Measurements from ENCODE around the gene XPNPEP2. TPM values are rescaled to one million over a fixed set of nuclear protein-coding genes. Genes with fewer than 3 reads are reported as not detected.

Gene XPNPEP2
- total and polyA plus RNA-seq, 3 donors from 2014 or later, result 0.08 to 1.4 (median 0.25) TPM

DNA sequence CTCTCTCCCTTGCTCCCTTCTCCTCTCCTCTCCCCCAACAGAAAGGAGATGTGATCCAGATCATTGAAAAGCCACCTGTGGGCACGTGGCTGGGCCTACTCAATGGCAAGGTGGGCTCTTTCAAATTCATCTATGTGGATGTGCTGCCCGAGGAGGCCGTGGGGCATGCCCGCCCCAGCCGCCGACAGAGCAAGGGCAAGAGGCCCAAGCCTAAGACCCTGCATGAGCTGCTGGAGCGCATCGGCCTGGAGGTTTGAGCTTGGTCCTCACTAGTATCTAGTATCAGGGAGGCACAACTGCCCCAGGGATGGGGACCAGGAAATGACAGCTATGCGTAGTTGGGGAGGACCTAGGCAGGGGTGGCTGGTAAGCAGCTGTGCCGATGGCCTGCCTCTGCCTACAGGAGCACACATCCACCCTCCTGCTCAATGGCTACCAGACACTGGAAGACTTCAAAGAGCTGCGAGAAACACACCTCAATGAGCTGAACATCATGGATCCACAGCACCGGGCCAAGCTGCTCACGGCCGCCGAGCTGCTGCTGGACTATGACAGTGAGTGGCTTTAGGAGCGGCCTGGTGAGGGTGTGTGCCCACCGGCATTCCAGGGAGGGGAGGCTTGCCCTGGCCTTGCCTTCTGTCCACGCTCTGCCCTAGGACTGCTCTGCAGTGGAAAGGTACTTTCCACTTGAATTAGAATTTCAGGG is 54.0 kb downstream of the XPNPEP2 start:
- no peak overlapping the region for H3K4me3 ChIP-seq
- no peaks in the 10 kb centered on the region for H3K36me3 ChIP-seq (ENCODE audit: low read depth, missing control alignments)
- DNase-seq, result no peak
- TF ChIP-seq POLR2A (IDR thresholded peaks at IDR 0.05), result no peak
- TF ChIP-seq, protein P1, sequence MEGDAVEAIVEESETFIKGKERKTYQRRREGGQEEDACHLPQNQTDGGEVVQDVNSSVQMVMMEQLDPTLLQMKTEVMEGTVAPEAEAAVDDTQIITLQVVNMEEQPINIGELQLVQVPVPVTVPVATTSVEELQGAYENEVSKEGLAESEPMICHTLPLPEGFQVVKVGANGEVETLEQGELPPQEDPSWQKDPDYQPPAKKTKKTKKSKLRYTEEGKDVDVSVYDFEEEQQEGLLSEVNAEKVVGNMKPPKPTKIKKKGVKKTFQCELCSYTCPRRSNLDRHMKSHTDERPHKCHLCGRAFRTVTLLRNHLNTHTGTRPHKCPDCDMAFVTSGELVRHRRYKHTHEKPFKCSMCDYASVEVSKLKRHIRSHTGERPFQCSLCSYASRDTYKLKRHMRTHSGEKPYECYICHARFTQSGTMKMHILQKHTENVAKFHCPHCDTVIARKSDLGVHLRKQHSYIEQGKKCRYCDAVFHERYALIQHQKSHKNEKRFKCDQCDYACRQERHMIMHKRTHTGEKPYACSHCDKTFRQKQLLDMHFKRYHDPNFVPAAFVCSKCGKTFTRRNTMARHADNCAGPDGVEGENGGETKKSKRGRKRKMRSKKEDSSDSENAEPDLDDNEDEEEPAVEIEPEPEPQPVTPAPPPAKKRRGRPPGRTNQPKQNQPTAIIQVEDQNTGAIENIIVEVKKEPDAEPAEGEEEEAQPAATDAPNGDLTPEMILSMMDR (IDR thresholded peaks at IDR 0.05), result no peak
- 80 to 96% methylated on average over 1 to 11 of the region's 18 CpGs for WGBS, 2 donors
- H3K9me3 ChIP-seq, result no peaks in the 10 kb centered on the region
- H3K27me3 ChIP-seq, result no peaks in the 10 kb centered on the region
- no peak overlapping the region for H3K27ac ChIP-seq
- no peaks in the 10 kb centered on the region for H3K4me1 ChIP-seq
- intact Hi-C loops (cut with DNase I; ENCODE audit: low total_unique reads), result no loop called here

DNA sequence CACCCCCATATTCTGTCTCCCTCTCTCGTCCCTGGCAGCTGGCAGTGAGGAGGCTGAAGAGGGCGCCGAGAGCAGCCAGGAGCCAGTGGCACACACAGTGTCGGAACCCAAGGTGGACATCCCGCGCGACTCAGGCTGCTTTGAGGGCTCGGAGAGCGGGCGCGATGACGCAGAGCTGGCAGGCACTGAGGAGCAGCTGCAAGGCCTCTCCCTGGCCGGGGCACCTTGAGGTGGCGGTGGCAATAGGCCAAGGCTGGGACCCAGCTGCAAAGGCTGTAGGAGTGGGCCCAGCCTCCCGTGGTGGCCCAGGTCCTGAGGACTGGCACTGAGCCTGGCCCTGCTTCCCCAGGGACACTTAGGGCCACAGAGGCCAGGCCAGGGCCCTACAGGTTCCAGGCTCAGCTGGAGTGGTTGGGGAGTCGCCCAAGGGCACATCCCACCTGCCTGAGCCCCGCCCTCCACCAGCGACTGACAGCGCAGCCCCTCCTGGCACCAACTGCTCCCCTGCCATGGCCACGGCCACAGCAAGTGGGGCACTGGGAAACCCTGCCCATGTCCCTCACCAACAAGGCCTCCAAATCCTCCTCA is 54.9 kb downstream of the XPNPEP2 start:
- no peak for DNase-seq
- Histone ChIP-seq H3K36me3 (ENCODE audit: low read depth, missing control alignments) (no peaks in the 10 kb centered on the region), H3K9me3 (no peaks in the 10 kb centered on the region), H3K4me1 (no peaks in the 10 kb centered on the region), H3K27me3 (no peaks in the 10 kb centered on the region), H3K4me3 (no peak overlapping the region), H3K27ac (no peak overlapping the region)
- intact Hi-C loops (cut with DNase I; ENCODE audit: low total_unique reads), result no loop called here
- WGBS, 2 donors, result 74 to 100% methylated on average over 1 to 8 of the region's 20 CpGs
- TF ChIP-seq POLR2A (IDR thresholded peaks at IDR 0.05), result no peak
- TF ChIP-seq, protein P1 (IDR thresholded peaks at IDR 0.05), result no peak

DNA sequence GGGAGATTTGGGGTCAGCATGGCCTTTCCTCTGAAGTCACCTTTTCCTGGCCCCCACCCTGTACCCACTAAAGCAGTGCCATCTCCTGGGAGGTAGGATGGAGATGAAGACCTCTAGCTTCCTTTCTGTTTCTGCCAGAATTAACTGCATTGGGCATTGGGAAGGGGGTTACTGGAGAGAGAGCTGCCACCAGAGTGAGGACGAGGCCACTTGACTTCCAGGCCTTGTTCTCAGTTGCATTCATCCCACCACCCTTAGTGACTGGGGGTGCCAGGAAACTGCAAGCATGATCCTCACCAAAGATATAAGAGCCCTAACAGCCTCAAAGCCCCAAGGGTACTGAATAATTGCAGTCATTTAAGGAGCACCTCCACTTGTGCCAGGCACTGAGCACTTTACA is 56.8 kb downstream of the XPNPEP2 start:
- Histone ChIP-seq H3K27ac (no peak overlapping the region), H3K4me3 (no peak overlapping the region), H3K27me3 (no peaks in the 10 kb centered on the region), H3K9me3 (no peaks in the 10 kb centered on the region), H3K4me1 (no peaks in the 10 kb centered on the region), H3K36me3 (ENCODE audit: low read depth, missing control alignments) (no peaks in the 10 kb centered on the region)
- intact Hi-C loops (cut with DNase I; ENCODE audit: low total_unique reads), result no loop called here
- WGBS, 2 donors, result 100% methylated on average over 1 of the region's 1 CpG; no CpG with 5 or more reads in 1 of the 2 donors
- TF ChIP-seq POLR2A (IDR thresholded peaks at IDR 0.05), result no peak
- TF ChIP-seq, protein P1 (IDR thresholded peaks at IDR 0.05), result no peak
- no peak for DNase-seq

DNA sequence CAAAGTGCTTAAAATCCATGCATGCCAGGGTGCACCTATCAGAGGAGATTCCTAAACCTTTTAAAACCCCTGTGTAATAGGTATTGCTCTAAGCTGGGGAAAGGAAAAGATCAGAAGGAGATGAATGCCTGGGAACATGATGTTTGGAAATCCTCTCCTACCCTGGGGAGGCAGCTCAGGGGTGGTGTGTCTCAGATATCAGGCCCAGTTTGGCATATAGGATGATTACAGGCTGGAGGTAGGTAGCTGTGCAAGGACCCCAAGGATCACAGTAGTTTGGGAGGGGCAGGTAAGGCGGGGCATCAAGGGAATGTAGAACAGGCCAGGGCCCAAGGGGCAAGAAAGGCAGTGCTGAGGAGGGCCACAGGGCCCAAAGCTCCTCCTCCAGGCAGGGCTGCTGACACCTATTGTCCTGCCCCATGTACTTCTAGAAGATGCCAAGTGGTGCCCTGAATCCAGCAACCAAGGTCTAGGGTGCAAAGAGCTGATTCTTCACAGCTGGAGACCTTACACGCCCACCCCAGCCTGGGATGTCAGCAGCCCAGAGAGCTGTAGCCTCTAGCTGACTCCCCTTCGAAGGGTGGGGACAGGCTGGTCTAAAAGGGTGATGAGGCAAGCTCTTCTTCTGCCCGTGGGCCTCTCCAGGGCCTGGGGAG is 58.6 kb downstream of the XPNPEP2 start:
- intact Hi-C loops (cut with DNase I; ENCODE audit: low total_unique reads), result no loop called here
- H3K27ac ChIP-seq, result no peak overlapping the region
- H3K9me3 ChIP-seq, result no peaks in the 10 kb centered on the region
- H3K36me3 ChIP-seq (ENCODE audit: low read depth, missing control alignments), result no peaks in the 10 kb centered on the region
- 93% methylated on average over 4 of the region's 4 CpGs; no CpG with 5 or more reads in 1 of the 2 donors for WGBS, 2 donors
- TF ChIP-seq, protein P1 (IDR thresholded peaks at IDR 0.05), result no peak
- TF ChIP-seq POLR2A (IDR thresholded peaks at IDR 0.05), result no peak
- H3K4me3 ChIP-seq, result no peak overlapping the region
- no peaks in the 10 kb centered on the region for H3K4me1 ChIP-seq
- no peaks in the 10 kb centered on the region for H3K27me3 ChIP-seq
- DNase-seq, result no peak
